Measurements from ENCODE around the gene AGPAT4. TPM values are rescaled to one million over a fixed set of nuclear protein-coding genes. Genes with fewer than 3 reads are reported as not detected.

Gene AGPAT4
- total and polyA plus RNA-seq, 2 of the 13 experiments (the other 11 are each of a cell fraction or from before 2014, with no cell fraction given), result 0.07 to 0.13 TPM

- TF ChIP-seq SALL2 (CRISPR knock-in tag; IDR thresholded peaks at IDR 0.05) (no peak), TOPORS (CRISPR knock-in tag; IDR thresholded peaks at IDR 0.05) (no peak), ZBTB25 (CRISPR knock-in tag; IDR thresholded peaks at IDR 0.05) (no peak), CREB3 (CRISPR knock-in tag; IDR thresholded peaks at IDR 0.05) (no peak), GATAD2A (CRISPR knock-in tag; IDR thresholded peaks at IDR 0.05) (no peak), ZNF678 (CRISPR knock-in tag; IDR thresholded peaks at IDR 0.05) (no peak), ZFP36L1 (CRISPR knock-in tag; IDR thresholded peaks at IDR 0.05) (no peak)
Observed at GRCh38 chr6:161271343-161272030, 2.4 kb downstream of the AGPAT4 start (continued).

GRCh38 chr6:161270116-161270515, 3.7 kb downstream of the AGPAT4 start:
- 4% methylated on average over 5 of the region's 5 CpGs for WGBS (ENCODE audit: low lambda C conversion rate)
- Histone ChIP-seq H3K27ac (ENCODE audit: extremely low read length, insufficient read depth, low read length) (no peak overlapping the region), H3K9me3 (ENCODE audit: low read length) (no peaks in the 10 kb centered on the region), H3K36me3 (replicated peaks in 1 of 2; ENCODE audit: control insufficient read depth in 1 of 2, insufficient read depth in 2 of 2, low read length in 2 of 2) (no peaks in the 10 kb centered on the region), H3K4me3 (replicated peaks in 1 of 3; ENCODE audit: insufficient read depth in 1 of 3, low read depth in 2 of 3, low read length in 3 of 3) (no peak overlapping the region), H3K9ac (ENCODE audit: insufficient read depth, low read depth, low read length) (no peak overlapping the region), H3K79me2 (ENCODE audit: insufficient read depth, low read length) (no peaks in the 10 kb centered on the region), H4K20me1 (ENCODE audit: insufficient read depth, low read length) (no peaks in the 10 kb centered on the region), H3K4me2 (ENCODE audit: low read depth, low read length) (no peak overlapping the region), H3K4me1 (ENCODE audit: insufficient read depth, low read length) (no peaks in the 10 kb centered on the region), H3K27me3 (ENCODE audit: control insufficient read depth in 1 of 2, insufficient read depth in 2 of 2, low read length in 2 of 2) (peaks cover 0 to 9% of the 10 kb centered on the region in 2 experiments; a peak in 1 of 5 replicates), H2AFZ (ENCODE audit: low read length) (no peak overlapping the region)
- FAIRE-seq, result no peak
- no peak for ATAC-seq
- in situ Hi-C loops (cut with HindIII; ENCODE audit: extremely low pct_ligation_motif_present, low pct_unique_long_range_greater_than_20kb), result no loop called here
- no TSS peak for BruUV-seq (replicated peaks)
- no peak for DNase-seq (ENCODE audit: low spot score)
- intact Hi-C loops (cut with micrococcal nuclease; ENCODE audit: unreplicated experiment), result no loop called here
- POLR2A ChIA-PET, result no interaction called here
- CTCF ChIA-PET (ENCODE audit: low intra/inter-chr PET ratio, low total read pairs), result no interaction called here
- TF ChIP-seq HDAC1 (CRISPR knock-in tag; IDR thresholded peaks at IDR 0.05) (no peak), GPBP1L1 (CRISPR knock-in tag; IDR thresholded peaks at IDR 0.05) (no peak), FOSL2 (CRISPR knock-in tag; IDR thresholded peaks at IDR 0.05) (no peak), ONECUT2 (CRISPR knock-in tag; IDR thresholded peaks at IDR 0.05) (no peak), TFDP2 (CRISPR knock-in tag; IDR thresholded peaks at IDR 0.05) (no peak), ZNF142 (CRISPR knock-in tag; IDR thresholded peaks at IDR 0.05) (no peak)

Data from HepG2 (cell line).